Memory B cell (primary cell): ENCODE data around the gene CTDSPL.
A peak's percentile ranks its signal among the peaks of the same experiment; 100 is the strongest.

ENCODE experiments used
- ATAC-seq: fragments of 150-1000 bp; cut with Tn5 transposase; 2 replicates; pipeline ENCODE4 v1.10.0; 2021; ENCODE audit warnings: low read depth, mild to moderate bottlenecking, moderate library complexity
- DNase-seq, 2 donors: peaks; one replicate each; pipeline ENCODE4 v3.0.0; 2022; ENCODE audit warnings: low spot score in 2 of 2
- H3K27ac Mint-ChIP-seq: one replicate; pipeline ENCODE4 v1.8.0; 2022; ENCODE audit warnings: mild to moderate bottlenecking, moderate library complexity, mixed read lengths
- H3K27me3 Mint-ChIP-seq: one replicate; pipeline ENCODE4 v1.8.0; 2022; ENCODE audit warnings: mixed read lengths
- H3K36me3 Mint-ChIP-seq: one replicate; pipeline ENCODE4 v1.8.0; 2022; ENCODE audit warnings: mild to moderate bottlenecking, mixed read lengths
- H3K4me1 Mint-ChIP-seq: one replicate; pipeline ENCODE4 v1.8.0; 2022; ENCODE audit warnings: mixed read lengths
- H3K4me3 Mint-ChIP-seq: one replicate; pipeline ENCODE4 v1.8.0; 2022; ENCODE audit warnings: mild to moderate bottlenecking, moderate library complexity, mixed read lengths
- H3K9me3 Mint-ChIP-seq: one replicate; pipeline ENCODE4 v1.8.0; 2022; ENCODE audit warnings: mixed read lengths

Gene CTDSPL

DNA sequence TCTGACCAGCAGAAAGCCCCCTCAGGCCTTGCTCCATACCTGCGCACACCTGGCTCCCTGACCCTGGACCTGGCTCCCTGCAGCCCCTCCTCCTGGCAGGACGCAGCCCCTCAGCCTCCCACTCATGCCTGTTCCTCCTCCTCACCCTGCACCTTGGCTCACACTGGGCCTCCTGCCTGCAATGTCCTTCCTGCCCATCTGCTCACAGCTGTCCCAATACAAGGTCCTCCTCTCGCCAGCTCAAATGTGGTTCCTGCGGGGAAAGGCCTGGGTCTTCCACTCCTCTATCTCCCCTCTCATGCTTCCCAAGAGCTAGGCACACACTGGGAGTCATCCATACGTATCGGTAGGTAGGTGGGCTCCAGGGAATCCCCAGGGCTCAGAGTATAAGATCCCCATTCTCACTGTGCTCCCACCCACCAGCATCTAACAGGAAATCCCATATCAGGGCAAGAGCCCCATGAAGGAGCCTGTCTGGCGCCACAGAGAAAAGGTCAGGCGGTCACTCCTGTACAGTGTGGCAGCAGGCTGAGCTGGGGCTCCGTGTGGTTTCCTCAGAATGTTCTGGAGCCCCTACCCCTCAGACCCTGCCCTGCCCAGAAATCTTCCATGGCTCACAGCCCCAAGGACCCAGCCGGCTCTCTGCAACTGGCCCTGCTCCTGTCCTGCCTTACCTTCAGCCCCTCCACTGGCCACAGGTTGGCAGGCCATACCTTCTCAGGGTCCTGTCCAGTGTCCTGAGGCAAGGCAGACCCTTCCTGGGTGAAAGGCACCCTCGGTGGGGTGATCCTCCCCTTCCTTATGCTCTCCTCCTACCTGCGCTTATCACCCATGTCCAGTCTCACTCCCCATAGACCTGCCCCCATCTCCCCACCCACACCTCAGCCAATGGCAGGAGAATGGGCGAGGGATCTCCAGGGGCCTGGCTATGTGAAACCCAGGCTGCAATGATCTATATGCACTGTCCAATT lies 156.9 kb downstream of the CTDSPL start:
- Mint-ChIP-seq H3K4me3 (no peak overlapping the region), H3K4me1 (peaks cover 7% of the 10 kb centered on the region), H3K27ac (no peak overlapping the region), H3K9me3 (peaks cover 5% of the 10 kb centered on the region), H3K27me3 (no peaks in the 10 kb centered on the region), H3K36me3 (peaks cover 23% of the 10 kb centered on the region)
- ATAC-seq (no peak), DNase-seq (no peak)

GRCh38 chr3:38019658-38020341 lies 158.1 kb downstream of the CTDSPL start:
- no peak for DNase-seq
- Mint-ChIP-seq H3K36me3 (peaks cover 20% of the 10 kb centered on the region), H3K27ac (peak overlapping the region; percentile 33), H3K27me3 (no peaks in the 10 kb centered on the region), H3K9me3 (peaks cover 5% of the 10 kb centered on the region), H3K4me1 (peaks cover 15% of the 10 kb centered on the region), H3K4me3 (no peak overlapping the region)
- no peak for ATAC-seq

GRCh38 chr3:38020342-38020726 lies 158.7 kb downstream of the CTDSPL start:
- Mint-ChIP-seq H3K27me3 (no peaks in the 10 kb centered on the region), H3K4me3 (no peak overlapping the region), H3K27ac (peak overlapping the region; percentile 33), H3K36me3 (peaks cover 15% of the 10 kb centered on the region), H3K4me1 (peaks cover 18% of the 10 kb centered on the region), H3K9me3 (peaks cover 5% of the 10 kb centered on the region)
- ATAC-seq: no peak
- no peak for DNase-seq

DNA sequence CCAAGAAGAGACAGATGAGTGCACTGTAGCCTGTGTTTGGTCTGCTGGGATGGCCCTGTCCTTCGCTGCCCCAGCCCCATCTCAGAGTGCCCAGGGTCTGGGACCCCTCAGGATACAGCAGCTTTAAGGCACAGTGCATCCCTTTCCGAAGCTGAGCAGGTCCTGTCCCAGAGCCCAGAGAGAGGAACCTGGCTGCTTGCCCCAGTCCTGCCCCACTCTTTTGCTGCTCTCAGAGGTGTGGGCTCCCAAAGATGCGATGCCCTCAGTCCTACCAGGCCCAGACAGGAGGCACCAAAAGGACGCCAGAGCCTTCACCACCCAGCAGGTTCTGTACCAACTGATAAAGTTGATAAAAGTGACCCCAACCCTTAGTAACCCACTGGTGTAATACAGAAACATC lies 159.5 kb downstream of the CTDSPL start:
- Mint-ChIP-seq H3K4me1 (peaks cover 22% of the 10 kb centered on the region), H3K27ac (no peak overlapping the region), H3K4me3 (no peak overlapping the region)

GRCh38 chr3:38022301-38022700 lies 160.6 kb downstream of the CTDSPL start:
- Mint-ChIP-seq H3K4me1 (peaks cover 22% of the 10 kb centered on the region), H3K36me3 (peaks cover 3% of the 10 kb centered on the region), H3K27me3 (no peaks in the 10 kb centered on the region), H3K4me3 (no peak overlapping the region), H3K9me3 (no peaks in the 10 kb centered on the region), H3K27ac (no peak overlapping the region)
- DNase-seq (no peak), ATAC-seq (no peak)

More for the DNA sequence above, 159.5 kb downstream of the CTDSPL start:
- Mint-ChIP-seq H3K9me3 (peaks cover 5% of the 10 kb centered on the region), H3K27me3 (no peaks in the 10 kb centered on the region), H3K36me3 (peaks cover 11% of the 10 kb centered on the region)
- no peak for DNase-seq
- no peak for ATAC-seq

GRCh38 chr3:38022896-38023709 lies 161.4 kb downstream of the CTDSPL start:
- peaks cover 22% of the 10 kb centered on the region for H3K4me1 Mint-ChIP-seq
- DNase-seq (no peak), ATAC-seq (no peak)
- peak overlapping the region; percentile 99 for H3K4me3 Mint-ChIP-seq
- H3K9me3 Mint-ChIP-seq: no peaks in the 10 kb centered on the region
- no peaks in the 10 kb centered on the region for H3K27me3 Mint-ChIP-seq
- H3K36me3 Mint-ChIP-seq: peaks cover 3% of the 10 kb centered on the region
- H3K27ac Mint-ChIP-seq: peak overlapping the region; percentile 97

DNA sequence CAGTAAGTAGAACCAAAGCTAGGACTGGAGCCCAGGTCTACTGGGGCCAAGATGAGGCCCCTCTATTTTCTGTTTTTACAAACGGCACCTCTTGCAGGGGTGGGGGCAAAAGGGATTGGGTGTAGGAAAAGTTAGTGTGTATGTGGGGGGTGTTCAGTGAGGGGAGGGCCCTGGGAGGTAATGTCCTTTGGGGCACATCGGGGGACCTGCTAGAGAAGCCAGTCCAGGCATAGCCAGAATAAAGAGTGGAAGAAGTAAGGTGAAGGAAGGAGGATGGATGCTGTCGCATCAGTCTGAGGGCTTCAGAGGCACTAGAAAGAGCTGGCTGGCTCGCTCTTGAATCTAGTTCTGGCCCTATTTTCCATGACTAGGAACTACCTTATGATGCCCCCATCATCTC lies 165.2 kb downstream of the CTDSPL start:
- Mint-ChIP-seq H3K27me3 (peaks cover 10% of the 10 kb centered on the region), H3K4me1 (peaks cover 25% of the 10 kb centered on the region), H3K9me3 (no peaks in the 10 kb centered on the region), H3K36me3 (no peaks in the 10 kb centered on the region), H3K4me3 (no peak overlapping the region), H3K27ac (no peak overlapping the region)
- ATAC-seq: no peak
- no peak for DNase-seq

DNA sequence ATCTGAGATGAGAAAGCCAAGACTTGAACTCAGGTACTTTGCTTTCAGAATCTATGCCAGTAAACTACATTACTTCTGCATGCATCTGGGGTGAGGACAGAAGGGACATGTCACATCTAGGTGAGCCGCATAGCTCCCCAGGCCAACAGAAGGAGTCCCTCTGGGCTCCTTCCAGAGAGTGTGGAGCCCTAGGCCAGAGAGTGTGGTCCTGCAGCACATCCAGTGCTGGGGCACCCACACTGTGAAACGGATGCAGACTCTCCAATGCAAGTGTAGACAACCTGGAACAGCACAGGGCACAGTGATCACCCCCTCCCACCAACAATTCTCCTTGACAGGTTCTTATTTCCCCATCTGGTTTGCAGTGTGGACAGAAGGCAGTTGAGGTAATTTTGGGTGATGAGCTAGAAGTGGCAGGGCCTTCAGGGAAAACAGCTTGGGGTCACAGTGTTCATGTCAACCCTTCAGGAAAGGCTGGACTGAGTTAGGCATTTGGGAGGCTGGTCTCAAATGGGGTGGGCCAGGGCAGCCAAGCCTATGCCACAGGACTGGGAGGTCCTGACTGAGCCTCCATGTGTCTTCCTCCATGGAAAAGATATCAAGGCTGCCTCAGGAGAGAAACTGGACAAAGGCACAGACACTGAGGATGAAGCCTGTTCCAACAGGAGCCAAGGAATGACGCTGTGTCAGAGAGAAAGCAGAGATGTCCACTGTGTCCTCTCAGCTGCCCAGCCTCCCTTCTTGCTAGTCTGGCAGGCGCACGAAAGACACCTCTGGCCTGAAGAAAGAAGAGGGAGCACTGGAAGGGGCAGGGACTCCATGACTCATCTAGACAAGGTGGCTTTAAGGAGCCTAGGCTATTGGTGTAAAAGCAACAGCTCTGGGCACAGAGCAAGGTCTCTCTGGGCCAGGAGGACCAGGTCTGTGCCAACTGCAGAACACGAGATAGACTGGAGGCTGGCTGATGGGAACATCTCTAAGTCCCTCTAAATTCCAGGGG lies 166.1 kb downstream of the CTDSPL start:
- Mint-ChIP-seq H3K4me3 (peak overlapping the region; percentile 67), H3K27me3 (peaks cover 16% of the 10 kb centered on the region), H3K9me3 (no peaks in the 10 kb centered on the region), H3K36me3 (no peaks in the 10 kb centered on the region), H3K27ac (no peak overlapping the region), H3K4me1 (peaks cover 25% of the 10 kb centered on the region)
- DNase-seq (no peak), ATAC-seq (no peak)

DNA sequence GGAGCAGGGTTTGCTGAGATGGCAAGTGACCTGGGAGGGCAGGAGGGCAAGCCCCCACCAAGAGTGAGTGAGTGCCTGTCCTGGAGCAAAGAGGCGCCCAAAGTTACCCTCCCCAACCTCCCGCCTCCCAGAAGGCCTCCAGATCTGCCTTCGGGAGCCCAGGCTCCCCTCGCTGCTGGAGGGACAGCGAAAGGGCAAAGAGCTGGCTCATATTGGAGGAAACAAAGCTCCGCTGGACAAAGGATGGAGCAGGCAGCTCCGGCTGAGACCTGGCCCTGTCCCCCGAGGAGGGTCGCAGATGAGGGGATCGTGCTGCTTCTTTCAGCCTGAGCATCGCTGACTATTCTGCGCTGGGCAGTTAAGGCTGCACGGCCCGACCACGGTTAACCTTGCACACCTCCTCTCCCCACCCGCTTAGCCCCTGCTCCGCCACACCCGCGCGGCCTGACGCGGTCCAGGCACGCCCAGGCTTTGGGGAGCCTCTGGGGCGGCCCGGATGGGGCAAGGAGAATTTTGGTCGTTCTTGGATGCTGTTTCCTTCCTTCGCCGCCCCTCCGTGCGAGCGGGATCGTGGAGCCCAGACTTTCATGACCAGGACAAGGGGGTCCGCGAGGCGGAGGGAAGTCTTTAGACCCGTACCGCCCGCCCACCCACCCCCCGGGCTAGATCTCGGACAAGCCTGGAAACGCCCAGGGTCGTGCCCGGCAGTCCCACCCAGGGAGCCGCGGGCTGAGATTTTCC lies 167.1 kb downstream of the CTDSPL start:
- no peak overlapping the region for H3K27ac Mint-ChIP-seq

DNA sequence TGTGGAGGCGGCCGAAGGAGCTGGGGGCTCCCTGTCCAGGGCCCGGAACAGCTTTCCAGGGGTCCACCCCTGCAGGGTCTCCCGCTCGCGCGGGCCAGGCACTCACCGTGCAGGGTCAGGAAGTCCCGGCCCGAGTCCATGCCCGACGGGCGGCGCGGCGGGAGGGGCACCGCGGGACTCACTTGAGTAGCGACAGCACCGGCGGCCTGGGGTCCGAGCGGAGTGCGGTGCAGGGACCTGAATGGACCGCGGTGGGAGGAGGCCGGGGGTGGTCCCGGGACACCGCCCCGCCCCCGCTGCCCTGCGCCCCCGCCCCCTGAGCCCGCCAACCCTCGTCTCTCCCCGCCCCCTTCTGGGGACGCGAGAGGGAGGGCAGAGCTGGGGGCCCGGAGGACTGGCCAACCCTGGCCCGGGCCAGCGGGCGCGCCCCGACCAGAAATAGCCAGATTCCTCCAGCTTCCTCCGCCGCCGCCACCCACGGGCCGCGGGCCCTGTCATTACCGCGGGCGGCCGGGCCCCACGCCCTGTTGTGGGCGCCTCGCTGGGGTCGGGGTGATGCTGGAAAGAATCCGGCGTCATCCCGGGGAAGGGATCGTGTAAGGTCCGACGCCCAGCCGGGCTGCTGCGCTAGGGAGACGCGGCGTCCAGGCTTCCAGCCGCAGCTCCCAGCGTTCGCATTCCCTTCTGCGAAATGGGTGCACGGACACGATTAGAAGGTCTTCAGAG lies 167.9 kb downstream of the CTDSPL start, which contains the start of gene PLCD1:
Gene PLCD1, minus strand, starts transcription at position 243 of the 726 bp plus-strand sequence. Its CDS starts 103 bp downstream, at position 140.
- no peaks in the 10 kb centered on the region for H3K9me3 Mint-ChIP-seq
- H3K4me1 Mint-ChIP-seq: peaks cover 12% of the 10 kb centered on the region
- no peak for DNase-seq
- no peak within 1 kb of the TSS for H3K27ac Mint-ChIP-seq
- peaks cover 21% of the 10 kb centered on the region for H3K27me3 Mint-ChIP-seq
- peaks cover 2% of the 10 kb centered on the region for H3K36me3 Mint-ChIP-seq
- no peak for ATAC-seq
- peak within 1 kb of the TSS; percentile 67 for H3K4me3 Mint-ChIP-seq

More for the DNA sequence above, 167.1 kb downstream of the CTDSPL start:
- Mint-ChIP-seq H3K4me1 (peaks cover 16% of the 10 kb centered on the region), H3K9me3 (no peaks in the 10 kb centered on the region), H3K36me3 (peaks cover 2% of the 10 kb centered on the region), H3K27me3 (peaks cover 21% of the 10 kb centered on the region), H3K4me3 (peak overlapping the region; percentile 67)
- no peak for DNase-seq
- no peak for ATAC-seq

- DNase-seq (no peak), ATAC-seq (no peak)
- H3K36me3 Mint-ChIP-seq: peaks cover 2% of the 10 kb centered on the region
- no peak overlapping the region for H3K27ac Mint-ChIP-seq
- no peaks in the 10 kb centered on the region for H3K9me3 Mint-ChIP-seq
- H3K27me3 Mint-ChIP-seq: peaks cover 21% of the 10 kb centered on the region
- H3K4me1 Mint-ChIP-seq: peaks cover 7% of the 10 kb centered on the region
- H3K4me3 Mint-ChIP-seq: peak overlapping the region; percentile 51
Measured at GRCh38 chr3:38030126-38031021, 168.7 kb downstream of the CTDSPL start.
